Astrocyte of the spinal cord (primary cell): ENCODE measurements around the gene CSH1.

Experiments
- DNase-seq: peaks from one replicate; pipeline ENCODE4 v3.0.0; 2011; ENCODE audit warnings: low read depth, low spot score
- H3K4me3 ChIP-seq: 2 replicates; pipeline ENCODE4 v1.5.1; 2011; ENCODE audit warnings: low read depth, mild to moderate bottlenecking, low read length, moderate library complexity
- in situ Hi-C: cut with HindIII; loops from 2 replicates; pipeline ENCODE4 v1.10.0; 2017; ENCODE audit warnings: low sequenced_read_pairs
- TF ChIP-seq, protein P1 (sequence below): IDR thresholded peaks from 2 replicates; pipeline ENCODE4 v1.5.1; 2012; ENCODE audit warnings: low read depth, mild to moderate bottlenecking, low read length, inconsistent platforms

The CSH1 gene

DNA sequence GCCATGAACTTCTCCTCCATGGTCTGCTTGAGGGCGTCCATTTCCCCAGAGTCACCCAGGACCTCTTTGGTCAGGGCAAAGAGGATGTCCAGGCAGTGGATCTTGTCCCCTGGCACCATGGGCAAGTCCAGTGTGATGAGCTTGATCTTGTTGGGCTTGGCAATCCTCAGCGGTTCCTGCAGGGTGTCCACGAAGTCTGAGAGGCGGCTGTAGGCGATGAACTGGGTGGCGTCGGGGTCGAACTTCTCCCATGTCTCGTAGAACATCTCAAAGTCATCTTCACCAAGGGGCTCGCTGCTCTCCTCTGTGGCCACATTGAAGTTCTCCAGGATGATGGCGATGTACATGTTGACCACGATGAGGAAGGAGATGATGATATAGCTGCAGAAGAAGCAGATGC, 44.8 kb upstream of the CSH1 start:
- no peak overlapping the region for H3K4me3 ChIP-seq
- TF ChIP-seq, protein P1, sequence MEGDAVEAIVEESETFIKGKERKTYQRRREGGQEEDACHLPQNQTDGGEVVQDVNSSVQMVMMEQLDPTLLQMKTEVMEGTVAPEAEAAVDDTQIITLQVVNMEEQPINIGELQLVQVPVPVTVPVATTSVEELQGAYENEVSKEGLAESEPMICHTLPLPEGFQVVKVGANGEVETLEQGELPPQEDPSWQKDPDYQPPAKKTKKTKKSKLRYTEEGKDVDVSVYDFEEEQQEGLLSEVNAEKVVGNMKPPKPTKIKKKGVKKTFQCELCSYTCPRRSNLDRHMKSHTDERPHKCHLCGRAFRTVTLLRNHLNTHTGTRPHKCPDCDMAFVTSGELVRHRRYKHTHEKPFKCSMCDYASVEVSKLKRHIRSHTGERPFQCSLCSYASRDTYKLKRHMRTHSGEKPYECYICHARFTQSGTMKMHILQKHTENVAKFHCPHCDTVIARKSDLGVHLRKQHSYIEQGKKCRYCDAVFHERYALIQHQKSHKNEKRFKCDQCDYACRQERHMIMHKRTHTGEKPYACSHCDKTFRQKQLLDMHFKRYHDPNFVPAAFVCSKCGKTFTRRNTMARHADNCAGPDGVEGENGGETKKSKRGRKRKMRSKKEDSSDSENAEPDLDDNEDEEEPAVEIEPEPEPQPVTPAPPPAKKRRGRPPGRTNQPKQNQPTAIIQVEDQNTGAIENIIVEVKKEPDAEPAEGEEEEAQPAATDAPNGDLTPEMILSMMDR, result no peak
- in situ Hi-C loops, result no loop called here
- no peak for DNase-seq

DNA sequence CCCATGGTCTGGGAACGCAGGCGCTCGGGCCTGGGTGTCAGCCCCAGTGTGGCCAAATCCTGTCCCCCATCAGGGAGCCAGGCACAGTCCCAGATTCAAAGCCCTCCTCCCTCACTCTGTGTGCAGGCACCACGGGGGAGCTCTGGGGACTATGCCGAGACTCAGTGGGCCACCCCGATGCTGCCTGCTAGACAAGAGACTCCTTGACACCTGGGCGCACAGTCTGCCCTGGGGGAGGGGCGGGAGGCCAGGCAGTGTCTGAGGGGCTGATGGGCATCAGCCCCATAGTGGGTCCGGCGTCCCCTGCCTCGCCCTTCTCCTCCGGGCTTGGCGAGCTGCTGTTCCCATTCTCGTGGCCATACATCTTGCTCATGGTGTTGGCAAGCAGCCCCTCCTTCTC, 44.2 kb upstream of the CSH1 start:
- TF ChIP-seq, protein P1, result no peak
- in situ Hi-C loops, result no loop called here
- no peak overlapping the region for H3K4me3 ChIP-seq
- no peak for DNase-seq

DNA sequence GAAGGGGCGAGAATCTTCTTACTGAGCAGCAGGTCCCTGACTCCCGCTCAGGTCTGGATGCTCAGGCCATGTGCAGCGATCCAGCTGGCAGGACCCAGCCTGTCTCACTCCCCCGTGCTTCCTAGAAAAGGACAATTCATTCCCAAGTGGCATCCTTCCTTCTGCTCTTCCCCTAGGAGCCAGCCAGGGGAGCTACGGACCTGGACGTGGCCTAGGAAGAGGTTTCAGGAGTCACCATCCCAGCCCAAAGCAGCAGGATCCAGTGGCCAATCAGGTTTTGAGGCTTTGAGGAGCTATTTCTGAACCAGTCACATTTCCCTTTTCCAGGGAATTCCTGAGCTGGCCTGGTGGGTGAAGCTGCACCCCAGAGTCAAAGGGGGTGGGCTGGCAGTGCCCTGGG, 43.5 kb upstream of the CSH1 start:
- no peak overlapping the region for H3K4me3 ChIP-seq
- TF ChIP-seq, protein P1, result no peak
- in situ Hi-C loops, result no loop called here
- no peak for DNase-seq

DNA sequence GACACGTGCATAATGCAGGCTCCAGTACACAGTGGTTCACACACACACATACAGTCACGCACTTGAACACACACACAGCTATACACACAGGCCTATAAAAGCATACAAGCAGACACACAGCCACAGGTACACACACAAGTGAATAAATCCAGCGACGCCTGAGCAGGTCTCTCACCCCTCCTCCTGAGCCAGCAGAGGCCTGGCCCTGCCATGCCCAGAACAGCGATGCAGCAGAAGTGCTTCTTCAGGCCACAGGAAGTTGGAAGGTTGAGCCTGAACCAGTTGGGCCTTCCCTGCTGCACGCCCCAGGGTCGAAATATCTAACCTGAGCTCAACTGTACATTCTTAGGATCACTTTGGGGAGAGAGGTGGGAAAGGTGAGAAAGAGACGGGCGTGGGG, 43.0 kb upstream of the CSH1 start:
- TF ChIP-seq, protein P1, result no peak
- H3K4me3 ChIP-seq, result no peak overlapping the region
- in situ Hi-C loops, result no loop called here
- DNase-seq, result no peak

DNA sequence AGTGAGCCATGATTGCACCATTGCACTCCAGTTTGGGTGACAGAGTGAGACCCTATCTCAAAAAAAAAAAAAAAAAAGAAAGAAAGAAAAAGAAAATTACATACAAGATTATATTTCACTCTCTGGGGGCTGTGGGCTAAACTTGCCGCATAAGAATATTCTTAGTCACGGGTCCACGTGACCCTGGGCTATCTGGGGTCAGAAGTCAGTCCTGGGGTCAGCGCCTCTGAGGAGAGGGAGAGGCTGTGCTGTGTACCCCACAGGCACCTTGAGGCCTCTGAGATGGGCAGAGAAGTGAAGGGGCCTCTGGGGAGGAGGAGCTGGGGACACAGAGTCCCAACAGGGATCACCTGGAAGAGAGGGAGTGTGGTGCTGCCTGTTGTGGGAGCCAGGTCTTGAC, 41.5 kb upstream of the CSH1 start:
- DNase-seq, result no peak
- no peak overlapping the region for H3K4me3 ChIP-seq
- in situ Hi-C loops, result no loop called here
- TF ChIP-seq, protein P1, result no peak

DNA sequence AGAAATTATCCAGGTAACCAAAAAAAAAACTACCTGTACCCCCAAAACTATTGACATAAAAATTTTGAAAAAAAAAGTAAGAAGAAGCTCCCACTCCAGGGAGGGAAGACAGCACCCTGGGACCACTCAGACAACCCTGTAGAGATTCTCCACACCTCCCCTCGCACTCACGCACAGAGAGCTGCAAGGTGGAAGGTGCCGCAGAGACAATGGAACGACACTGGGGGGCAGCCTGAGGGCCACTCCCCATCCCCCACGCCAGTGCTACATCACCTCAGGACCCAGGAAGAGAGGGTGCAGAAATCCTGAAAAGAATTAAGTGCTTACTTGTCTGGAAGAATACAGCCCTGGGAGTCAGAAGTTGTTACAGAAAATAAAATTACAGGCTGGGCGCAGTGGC, 40.9 kb upstream of the CSH1 start:
- in situ Hi-C loops, result no loop called here
- H3K4me3 ChIP-seq, result no peak overlapping the region
- no peak for DNase-seq
- TF ChIP-seq, protein P1, result no peak
